Measurements from ENCODE around the gene OR5V1. TPM values are rescaled to one million over a fixed set of nuclear protein-coding genes. Genes with fewer than 3 reads are reported as not detected.

The OR5V1 gene
- total RNA-seq: not detected in 2 replicates

DNA sequence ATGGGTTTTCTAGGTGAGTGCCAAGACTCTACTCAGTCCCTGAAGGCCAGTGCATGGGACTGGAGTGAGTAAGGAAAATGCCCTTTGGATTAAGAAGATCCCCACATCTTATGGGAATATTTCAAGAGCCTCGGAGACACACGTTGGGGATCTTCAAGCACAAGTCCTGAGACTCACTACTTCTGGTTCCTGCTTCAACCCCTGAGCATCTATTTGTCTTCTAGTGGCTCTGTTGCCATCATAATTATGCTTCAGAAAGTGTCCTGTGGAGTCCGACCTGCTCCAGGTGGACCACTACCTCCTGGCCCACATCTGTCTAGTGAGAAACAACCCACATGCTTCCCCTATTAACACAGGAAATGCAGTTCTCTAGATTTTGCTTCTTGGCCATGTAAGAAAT lies at the start of gene OR5V1:
TSS of gene OR5V1 (minus strand) at position 101 of the 400 bp plus-strand sequence. CDS start 12,670 bp downstream, outside the sequence.

DNA sequence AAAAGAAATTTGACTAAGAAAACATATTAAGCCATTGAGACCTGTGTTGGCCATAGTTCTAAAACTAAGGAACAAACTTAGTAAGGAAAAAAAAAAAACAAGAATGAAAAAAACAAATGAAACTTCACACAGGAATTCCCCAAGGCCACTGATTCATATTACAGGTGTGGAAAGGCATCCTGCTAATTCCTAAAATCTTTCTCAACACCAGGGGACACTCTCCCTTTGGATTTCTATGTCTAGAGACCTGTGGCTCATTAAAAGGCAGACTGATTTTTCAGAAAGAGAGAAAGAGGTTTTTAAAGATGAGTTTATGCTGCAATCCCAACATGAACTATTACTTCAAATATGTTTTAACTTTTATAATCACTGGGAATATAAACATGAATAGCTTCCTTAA lies 45.9 kb upstream of the OR5V1 start, which contains the start of gene OR12D1:
TSS of gene OR12D1 (plus strand) at position 341 of the 400 bp plus-strand sequence.

DNA sequence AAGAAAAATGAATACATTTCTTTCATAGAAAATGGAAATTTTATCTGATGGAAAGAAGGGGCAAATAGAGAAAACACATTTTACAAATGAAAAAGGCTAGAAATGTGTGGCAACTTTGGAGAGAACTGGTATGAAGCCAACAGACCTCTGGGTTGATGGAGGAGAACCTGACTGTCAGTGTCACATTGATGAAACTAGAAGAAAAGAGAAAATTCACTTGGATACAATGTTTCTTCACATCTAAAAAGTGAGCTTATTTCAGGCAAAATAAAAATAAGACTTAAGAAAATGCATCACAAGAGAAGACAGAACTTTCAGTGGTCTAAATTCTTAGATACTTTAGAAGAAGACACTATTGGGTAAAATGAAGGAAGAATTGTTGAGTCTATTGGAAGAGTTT lies 26.7 kb upstream of the OR5V1 start, which contains the start of gene OR12D2:
TSS of gene OR12D2 (plus strand) at position 301 of the 400 bp plus-strand sequence. CDS start 1,069 bp downstream, outside the sequence.

DNA sequence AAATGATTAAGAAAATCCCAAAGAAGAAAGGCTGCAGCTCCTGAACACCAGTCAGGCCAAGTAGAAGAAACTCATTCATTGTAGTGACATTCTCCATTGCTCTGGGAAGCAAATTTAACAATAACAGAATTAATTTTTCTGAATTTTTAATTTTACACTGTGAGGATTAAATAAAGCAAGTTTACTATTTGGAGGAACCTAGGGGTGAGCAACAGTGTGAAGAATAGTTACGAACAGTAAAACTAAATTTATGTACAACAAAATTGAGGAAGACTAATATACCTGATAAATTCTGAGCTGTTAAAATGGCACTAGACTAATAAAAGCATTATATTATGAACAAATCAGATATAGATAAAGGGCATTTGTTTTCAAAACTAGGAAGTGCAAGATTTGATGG lies 6.5 kb upstream of the OR5V1 start, which contains the start of gene OR12D3:
TSS of gene OR12D3 (minus strand) at position 101 of the 400 bp plus-strand sequence. CDS start at position 97, 4 bp downstream.

Other genes with a start within 250 kb of the OR5V1 start
- not detected in 2 replicates for gene OR2J2, start 198.0 kb downstream of the OR5V1 start, total RNA-seq
- under 0.01 TPM in 1 of 2 replicates, not detected in the other for gene OR14J1, start 67.2 kb downstream of the OR5V1 start, total RNA-seq
- gene OR12D3, start 6.4 kb upstream of the OR5V1 start, total RNA-seq: not detected in 2 replicates
- gene OR12D2, start 26.8 kb upstream of the OR5V1 start, total RNA-seq: not detected in 2 replicates
- gene OR12D1, start 46.1 kb upstream of the OR5V1 start, total RNA-seq: not detected in 2 replicates
- not detected in 2 replicates for gene OR10C1, start 70.4 kb upstream of the OR5V1 start, total RNA-seq
- not detected in 2 replicates for gene OR11A1, start 88.2 kb upstream of the OR5V1 start, total RNA-seq
- not detected in 2 replicates for gene OR2H1, start 88.3 kb upstream of the OR5V1 start, total RNA-seq
- gene MAS1L, start 119.1 kb upstream of the OR5V1 start, total RNA-seq: not detected in 2 replicates
- not detected in 2 replicates for gene UBD, start 190.9 kb upstream of the OR5V1 start, total RNA-seq
- gene OR2H2, start 216.3 kb upstream of the OR5V1 start, total RNA-seq: not detected in 2 replicates

Data from subcutaneous preadipocyte (primary cell).